ENCODE data around the gene GJB3.

GRCh38 chr1:34808051-34808810 is 27.2 kb downstream of the GJB3 start:
- TF ChIP-seq E2F5 (CRISPR knock-in tag; IDR thresholded peaks at IDR 0.05): no peak
- TF ChIP-seq POLR2A (conservative IDR thresholded peaks at IDR 0.05): no peak
- TF ChIP-seq ZBTB33 (CRISPR knock-in tag; IDR thresholded peaks at IDR 0.05): no peak
- no peak for TF ChIP-seq EZH2 (IDR thresholded peaks at IDR 0.05; ENCODE audit: borderline replicate concordance, low read depth, low read length)

All from K562 (cell line).